ENCODE data around the gene P2RY2.
A peak's percentile ranks its signal among the peaks of the same experiment; 100 is the strongest.

P2RY2 gene

GRCh38 chr11:73257342-73258103 is 39.4 kb downstream of the P2RY2 start:
- ATAC-seq = peak; percentile 93
- TF ChIP-seq ZNF565 (CRISPR knock-in tag; conservative IDR thresholded peaks at IDR 0.05; ENCODE audit: low read depth) (no peak), GLIS3 (CRISPR knock-in tag; IDR thresholded peaks at IDR 0.05) (no peak), TSHZ2 (CRISPR knock-in tag; IDR thresholded peaks at IDR 0.05) (no peak), SNAI2 (CRISPR knock-in tag; IDR thresholded peaks at IDR 0.05) (no peak), CREB5 (CRISPR knock-in tag; IDR thresholded peaks at IDR 0.05; ENCODE audit: low read depth) (no peak), ZFP30 (CRISPR knock-in tag; IDR thresholded peaks at IDR 0.05) (no peak), CSDC2 (CRISPR knock-in tag; IDR thresholded peaks at IDR 0.05) (no peak), CSRNP3 (CRISPR knock-in tag; IDR thresholded peaks at IDR 0.05) (no peak), OSR1 (CRISPR knock-in tag; IDR thresholded peaks at IDR 0.05) (no peak), ISL1 (CRISPR knock-in tag; IDR thresholded peaks at IDR 0.05) (no peak), POU6F1 (CRISPR knock-in tag; IDR thresholded peaks at IDR 0.05; ENCODE audit: borderline replicate concordance, low read depth) (no peak)

- no peak for TF ChIP-seq ZC3H10 (CRISPR knock-in tag; IDR thresholded peaks at IDR 0.05)
- ATAC-seq = no peak; the same call in 2 of the 3 replicates
These were observed 40.3 kb downstream of the P2RY2 start for GRCh38 chr11:73258104-73259035.

GRCh38 chr11:73259406-73260126 is 41.5 kb downstream of the P2RY2 start:
- TF ChIP-seq PPARA (CRISPR knock-in tag; IDR thresholded peaks at IDR 0.05; ENCODE audit: borderline replicate concordance) (no peak), ZFP30 (CRISPR knock-in tag; IDR thresholded peaks at IDR 0.05) (no peak), ESRRG (CRISPR knock-in tag; IDR thresholded peaks at IDR 0.05) (no peak), CSDC2 (CRISPR knock-in tag; IDR thresholded peaks at IDR 0.05) (no peak), BACH2 (CRISPR knock-in tag; IDR thresholded peaks at IDR 0.05; ENCODE audit: borderline replicate concordance) (no peak), GLIS3 (CRISPR knock-in tag; IDR thresholded peaks at IDR 0.05) (no peak), SNAI2 (CRISPR knock-in tag; IDR thresholded peaks at IDR 0.05) (no peak), ZNF70 (CRISPR knock-in tag; IDR thresholded peaks at IDR 0.05) (no peak)

GRCh38 chr11:73260127-73260457 is 42.0 kb downstream of the P2RY2 start:
- TF ChIP-seq ZFP3 (CRISPR knock-in tag; IDR thresholded peaks at IDR 0.05) (no peak), CREB5 (CRISPR knock-in tag; IDR thresholded peaks at IDR 0.05; ENCODE audit: low read depth) (no peak), SNAI2 (CRISPR knock-in tag; IDR thresholded peaks at IDR 0.05) (no peak), ESRRG (CRISPR knock-in tag; IDR thresholded peaks at IDR 0.05) (no peak), CSDC2 (CRISPR knock-in tag; IDR thresholded peaks at IDR 0.05) (no peak), ZFP30 (CRISPR knock-in tag; IDR thresholded peaks at IDR 0.05) (no peak), ZC3H10 (CRISPR knock-in tag; IDR thresholded peaks at IDR 0.05) (no peak)
- no peak for ATAC-seq

More at GRCh38 chr11:73259406-73260126, 41.5 kb downstream of the P2RY2 start:
- ATAC-seq = no peak
